Activated CD4-positive, alpha-beta memory T cell treated with anti-CD3 and anti-CD28 coated beads for 36 hours (primary cell): ENCODE results near the gene GMPR2. TPM values are rescaled to one million over a fixed set of nuclear protein-coding genes. Genes with fewer than 3 reads are reported as not detected.
A peak's percentile ranks its signal among the peaks of the same experiment; 100 is the strongest.
"Not testable (repeated sequence)": the region's sequence is repeated elsewhere in the genome, so short reads cannot be mapped to it uniquely, and the experiment has no call there.

Experiments
- CTCF ChIA-PET: fragments of 350-600 bp; sonication (Branson Sonifier 250); formaldehyde crosslinking; loops from one replicate; lab custom pipeline; 2021; ENCODE audit warnings: antibody characterized with exemption, inconsistent platforms; lab: Charles Lee
- POLR2A ChIA-PET: fragments of 350-600 bp; sonication (Branson Sonifier 250); formaldehyde crosslinking; loops from one replicate; lab custom pipeline; 2021; ENCODE audit warnings: antibody characterized with exemption; lab: Charles Lee
- DNase-seq: peaks from one replicate; pipeline ENCODE4 v3.0.0-alpha.2; 2020
- H3K27ac Mint-ChIP-seq: one replicate; pipeline ENCODE4 v1.8.0; 2021; ENCODE audit warnings: mixed read lengths
- H3K27me3 Mint-ChIP-seq: one replicate; pipeline ENCODE4 v1.8.0; 2021; ENCODE audit warnings: mixed read lengths
- H3K36me3 Mint-ChIP-seq: one replicate; pipeline ENCODE4 v1.8.0; 2021; ENCODE audit warnings: mixed read lengths
- H3K4me1 Mint-ChIP-seq: one replicate; pipeline ENCODE4 v1.8.0; 2021; ENCODE audit warnings: low read depth, mixed read lengths
- H3K4me3 Mint-ChIP-seq: one replicate; pipeline ENCODE4 v1.8.0; 2021; ENCODE audit warnings: mild to moderate bottlenecking, mixed read lengths
- H3K9me3 Mint-ChIP-seq: one replicate; pipeline ENCODE4 v1.8.0; 2021; ENCODE audit warnings: mixed read lengths
- intact Hi-C: fragments of 100-400 bp; cut with micrococcal nuclease; formaldehyde crosslinking; loops from one replicate; pipeline ENCODE4 v1.15.1; 2023
- total RNA-seq, 2 experiments: library from RNA; stranded (reverse); gene quantifications; one replicate each; pipeline ENCODE4 v1.2.3, GENCODE V29; 2021

The GMPR2 gene
- total RNA-seq, 2 experiments from 2014 or later, result 56.9 to 64.6 TPM

- DNase-seq, POLR2A ChIA-PET, H3K27me3 Mint-ChIP-seq, H3K27ac Mint-ChIP-seq, H3K4me3 Mint-ChIP-seq, intact Hi-C loops: not testable (repeated sequence)
- Mint-ChIP-seq H3K36me3 (peaks cover 63% of the 10 kb centered on the region), H3K4me1 (peaks cover 37% of the 10 kb centered on the region), H3K9me3 (peaks cover 12% of the 10 kb centered on the region)
- CTCF ChIA-PET, result interaction anchor here (1.4 to 1.8 kb wide), 2 partner anchors 94 to 105 kb away, joined by 3 to 6 read pairs; partner anchors contain the start of gene CIDEB
These were observed 30.2 kb upstream of the GMPR2 start for GRCh38 chr14:24202538-24202937.

- POLR2A ChIA-PET, result interaction anchor here (1.3 kb wide), 2 partner anchors 10 to 21 kb away, joined by 3 to 11 read pairs; partner anchors contain the start of gene CHMP4A
- peaks cover 68% of the 10 kb centered on the region for H3K36me3 Mint-ChIP-seq
- H3K27me3 Mint-ChIP-seq, intact Hi-C loops, H3K27ac Mint-ChIP-seq, H3K4me3 Mint-ChIP-seq, DNase-seq: not testable (repeated sequence)
- peaks cover 36% of the 10 kb centered on the region for H3K4me1 Mint-ChIP-seq
- peaks cover 12% of the 10 kb centered on the region for H3K9me3 Mint-ChIP-seq
- CTCF ChIA-PET, result interaction anchor here (1.4 to 1.8 kb wide), 2 partner anchors 93 to 104 kb away, joined by 3 to 6 read pairs; partner anchors contain the start of gene CIDEB
These were observed 29.4 kb upstream of the GMPR2 start for GRCh38 chr14:24203249-24203886.

DNA sequence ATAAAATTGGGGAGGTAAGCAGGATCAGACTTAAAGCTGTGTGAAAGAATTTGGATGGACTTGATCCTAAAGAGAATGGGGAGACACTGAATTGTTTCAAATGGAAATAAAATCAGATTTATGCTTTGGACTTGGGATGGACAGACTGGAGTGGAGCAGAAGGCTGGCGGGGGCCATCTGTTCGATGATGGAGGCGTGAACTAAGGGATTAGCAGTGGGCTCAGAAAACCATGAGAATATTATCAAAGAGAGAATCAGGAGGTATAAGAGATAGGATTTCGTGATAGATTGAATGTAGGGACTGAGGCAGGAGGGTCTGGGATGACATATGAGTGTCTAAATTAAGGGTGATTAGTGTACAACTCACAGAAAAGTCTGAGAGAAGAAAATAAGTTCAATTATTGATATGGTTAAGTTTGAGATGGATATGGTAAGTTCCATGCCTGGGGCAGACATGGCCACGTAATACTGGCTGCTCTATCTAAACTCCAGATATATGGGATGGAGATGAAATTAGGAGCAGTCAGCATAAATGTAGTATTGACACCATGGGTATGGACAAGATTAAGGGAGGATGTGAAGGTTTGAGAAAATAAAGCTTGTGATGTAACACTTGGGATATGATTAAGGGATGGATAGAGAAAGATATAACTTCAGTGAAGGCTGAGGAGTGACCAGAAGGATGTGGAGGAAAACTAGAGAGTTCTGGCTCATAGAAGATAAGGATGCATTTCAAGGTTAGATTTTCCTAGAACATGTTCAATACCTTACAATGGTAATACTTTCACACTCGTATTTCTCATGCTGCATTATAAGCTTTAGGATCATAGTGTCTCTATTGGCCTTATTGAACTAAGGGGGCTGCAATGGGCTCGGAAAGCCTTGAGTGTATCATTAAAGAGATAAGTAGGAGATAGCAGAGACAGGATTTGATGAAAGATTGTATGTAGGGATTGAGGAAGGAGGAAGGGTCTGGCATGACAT, 28.3 kb upstream of the GMPR2 start:
- no peaks in the 10 kb centered on the region for H3K27me3 Mint-ChIP-seq
- H3K9me3 Mint-ChIP-seq, result peaks cover 12% of the 10 kb centered on the region
- no peak for DNase-seq
- peaks cover 27% of the 10 kb centered on the region for H3K4me1 Mint-ChIP-seq
- H3K4me3 Mint-ChIP-seq, result no peak overlapping the region
- intact Hi-C loops, result no loop called here
- H3K27ac Mint-ChIP-seq, result no peak overlapping the region
- peaks cover 65% of the 10 kb centered on the region for H3K36me3 Mint-ChIP-seq
- CTCF ChIA-PET, result interaction anchor here (1.8 kb wide), 1 partner anchor 103 kb away, joined by 6 read pairs; the partner anchor contains the start of gene CIDEB
- POLR2A ChIA-PET, result interaction anchor here (1.3 to 3.7 kb wide), 3 partner anchors 9 to 22 kb away, joined by 3 to 14 read pairs (median 11); partner anchors contain the start of genes CHMP4A and TM9SF1

DNA sequence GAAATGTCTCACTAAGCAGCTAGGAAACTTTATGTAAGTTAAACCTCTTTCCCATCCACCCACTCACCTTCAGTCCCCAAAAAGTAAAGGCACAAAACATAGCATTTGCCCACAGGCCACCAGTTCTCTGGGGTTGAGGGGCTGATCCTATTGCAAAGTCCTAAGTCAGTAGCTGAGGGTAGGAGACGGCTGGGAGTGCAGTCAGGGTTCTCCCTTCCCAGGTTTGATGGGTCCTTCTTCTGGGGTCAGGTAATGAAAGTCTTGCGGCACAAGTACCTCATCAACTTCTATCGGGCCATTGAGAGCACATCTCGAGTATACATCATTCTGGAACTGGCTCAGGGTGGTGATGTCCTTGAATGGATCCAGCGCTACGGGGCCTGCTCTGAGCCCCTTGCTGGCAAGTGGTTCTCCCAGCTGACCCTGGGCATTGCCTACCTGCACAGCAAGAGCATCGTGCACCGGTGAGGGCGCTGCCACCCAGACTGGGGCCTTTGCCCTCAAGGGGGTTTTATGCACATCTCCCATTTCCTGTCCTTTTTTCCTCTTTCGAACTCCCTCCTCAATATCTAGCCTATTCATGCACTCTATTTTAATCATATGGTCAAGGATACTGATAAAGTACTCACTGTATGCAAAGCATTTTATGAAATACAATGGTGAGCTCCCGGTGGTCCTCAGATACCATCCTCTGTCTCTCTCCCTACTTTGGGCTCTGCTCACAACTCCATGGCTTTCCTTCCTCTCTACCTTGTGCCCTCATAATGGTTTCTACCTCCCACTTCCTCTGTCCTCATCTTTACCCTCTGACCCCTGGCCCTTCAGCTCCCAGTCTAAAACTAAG, 26.2 kb upstream of the GMPR2 start:
- Mint-ChIP-seq H3K4me1 (peaks cover 27% of the 10 kb centered on the region), H3K9me3 (peaks cover 12% of the 10 kb centered on the region), H3K36me3 (peaks cover 73% of the 10 kb centered on the region), H3K27ac (peak overlapping the region; percentile 5), H3K27me3 (no peaks in the 10 kb centered on the region), H3K4me3 (no peak overlapping the region)
- DNase-seq, result no peak
- CTCF ChIA-PET, result interaction anchor here (0.8 to 1.1 kb wide), 2 partner anchors 9 to 90 kb away, joined by 3 read pairs; partner anchors contain the start of gene MDP1
- intact Hi-C loops, result no loop called here
- POLR2A ChIA-PET, result interaction anchor here (3.7 kb wide), 1 partner anchor 11 kb away, joined by 14 read pairs; the partner anchor contains the start of gene TM9SF1

GRCh38 chr14:24207104-24207551, 25.6 kb upstream of the GMPR2 start:
- H3K27ac Mint-ChIP-seq, result peak overlapping the region; percentile 5
- H3K27me3 Mint-ChIP-seq, result no peaks in the 10 kb centered on the region
- H3K9me3 Mint-ChIP-seq, result peaks cover 8% of the 10 kb centered on the region
- peaks cover 72% of the 10 kb centered on the region for H3K36me3 Mint-ChIP-seq
- no peak overlapping the region for H3K4me3 Mint-ChIP-seq
- POLR2A ChIA-PET, result interaction anchor here (3.7 kb wide), 1 partner anchor 12 kb away, joined by 14 read pairs; the partner anchor contains the start of gene TM9SF1
- intact Hi-C loops, result no loop called here
- DNase-seq, result no peak
- peaks cover 31% of the 10 kb centered on the region for H3K4me1 Mint-ChIP-seq
- CTCF ChIA-PET, result interaction anchor here (1.1 kb wide), 1 partner anchor 8 kb away, joined by 3 read pairs; the partner anchor contains the start of gene MDP1

DNA sequence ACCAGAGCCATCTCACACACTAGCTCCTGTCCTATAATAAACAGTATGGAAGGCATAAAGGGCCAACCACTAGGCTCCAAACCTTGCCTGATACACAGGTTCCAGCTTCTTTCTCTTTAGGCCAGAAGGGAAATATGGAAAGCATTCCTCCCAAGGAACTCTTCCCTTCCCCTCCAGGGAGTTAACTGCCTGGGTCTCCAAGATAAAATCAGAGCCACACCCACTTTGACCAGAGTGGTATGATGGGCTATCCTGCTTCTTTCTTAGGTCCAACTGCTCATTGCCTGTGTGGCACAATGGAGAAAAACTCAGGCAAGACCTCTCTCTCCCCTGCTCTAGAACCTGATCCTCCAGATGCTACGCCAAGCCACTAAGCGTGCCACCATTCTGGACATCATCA, 25.1 kb upstream of the GMPR2 start:
- CTCF ChIA-PET, result interaction anchor here (1.1 to 2.2 kb wide), 2 partner anchors 8 to 100 kb away, joined by 3 to 8 read pairs; partner anchors contain the start of genes CIDEB and MDP1
- Mint-ChIP-seq H3K36me3 (peaks cover 67% of the 10 kb centered on the region), H3K27ac (no peak overlapping the region), H3K27me3 (no peaks in the 10 kb centered on the region), H3K9me3 (peaks cover 6% of the 10 kb centered on the region), H3K4me1 (peaks cover 35% of the 10 kb centered on the region), H3K4me3 (no peak overlapping the region)
- intact Hi-C loops, result no loop called here
- POLR2A ChIA-PET, result interaction anchor here (3.7 kb wide), 1 partner anchor 12 kb away, joined by 14 read pairs; the partner anchor contains the start of gene TM9SF1
- no peak for DNase-seq

DNA sequence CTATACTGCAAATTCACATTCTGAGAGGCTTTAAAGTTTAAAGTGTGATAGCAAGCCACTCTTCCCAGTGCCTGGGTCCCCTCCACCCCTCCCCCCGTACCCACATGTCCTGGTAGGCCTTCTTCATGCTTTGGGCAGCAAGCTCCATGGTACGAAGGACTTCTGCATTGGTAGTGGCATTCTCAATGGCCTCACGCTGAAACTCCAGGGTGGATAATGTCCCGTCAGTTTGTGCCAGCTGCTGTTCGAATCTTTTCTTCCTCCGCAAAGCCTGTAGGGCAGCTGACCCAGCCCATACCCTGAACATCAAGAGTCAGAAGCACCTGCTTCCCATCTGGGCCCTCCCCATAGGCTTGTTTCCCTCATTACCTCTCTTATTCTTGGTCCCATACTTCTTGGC, 21.4 kb upstream of the GMPR2 start:
- Mint-ChIP-seq H3K36me3 (peaks cover 50% of the 10 kb centered on the region), H3K4me3 (peak overlapping the region; percentile 84), H3K9me3 (no peaks in the 10 kb centered on the region), H3K27me3 (no peaks in the 10 kb centered on the region), H3K4me1 (peaks cover 54% of the 10 kb centered on the region), H3K27ac (peak overlapping the region; percentile 95)
- intact Hi-C loops, result no loop called here
- ChIA-PET POLR2A (interaction anchor here (1.4 kb wide), 1 partner anchor 27 kb away, joined by 3 read pairs; no protein-coding TSS in a partner anchor), CTCF (interaction anchor here (0.7 to 1.2 kb wide), 4 partner anchors 16 to 122 kb away, joined by 3 read pairs; partner anchors contain the start of genes IPO4, IRF9 and TM9SF1)
- no peak for DNase-seq

DNA sequence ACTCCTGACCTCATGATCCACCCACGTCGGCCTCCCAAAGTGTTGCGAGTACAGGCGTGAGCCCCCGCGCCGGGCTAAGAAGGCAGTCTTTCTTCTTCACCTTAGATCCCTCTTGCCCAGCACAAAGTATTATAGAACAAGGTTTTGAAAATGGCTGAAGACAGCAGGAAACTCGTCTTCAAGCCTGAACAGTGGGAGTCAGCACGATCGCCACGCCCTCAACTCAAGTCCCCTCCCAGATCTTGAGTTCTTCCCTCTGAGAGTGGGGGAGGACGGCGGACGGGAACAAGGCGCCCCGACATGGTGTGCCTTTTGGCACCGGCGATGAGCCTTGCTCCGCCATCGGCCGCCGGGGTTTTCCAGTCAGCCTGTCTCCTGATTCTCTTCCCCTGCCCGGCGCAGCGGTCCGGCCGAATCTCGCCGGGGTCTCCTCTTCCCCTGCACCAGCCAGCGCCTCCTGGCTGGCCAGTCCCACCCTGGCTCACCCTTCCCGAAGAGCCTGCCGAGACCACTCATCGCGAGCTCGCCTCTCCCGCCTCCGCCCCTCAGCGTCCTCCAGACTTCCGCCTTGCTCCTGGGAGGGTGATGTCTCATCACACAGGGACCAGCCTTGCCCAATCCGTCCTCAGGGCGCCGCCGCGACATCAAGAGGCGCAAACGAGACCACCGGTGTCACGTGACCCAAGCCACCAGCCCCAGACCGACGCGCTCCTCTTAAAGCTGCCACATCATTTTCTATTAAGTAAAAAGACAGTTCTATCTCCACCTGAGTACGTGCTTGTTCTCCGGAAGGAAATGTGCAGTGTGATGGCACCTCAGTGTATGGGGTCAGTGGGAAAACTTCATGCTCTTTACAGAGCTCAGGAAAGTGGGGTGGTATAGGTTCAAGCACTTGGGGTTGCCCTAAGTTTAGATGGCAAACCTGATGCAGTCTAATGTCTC, 19.5 kb upstream of the GMPR2 start, which contains the start of gene CHMP4A:
Gene CHMP4A (minus strand): TSS at position 565 of the 942 bp plus-strand sequence. CDS start 49 bp downstream, at position 516.
- H3K36me3 Mint-ChIP-seq, result peaks cover 39% of the 10 kb centered on the region
- no peaks in the 10 kb centered on the region for H3K27me3 Mint-ChIP-seq
- H3K27ac Mint-ChIP-seq, result peak within 1 kb of the TSS; percentile 95
- ChIA-PET POLR2A (interaction anchor here (0.6 to 2.5 kb wide), 23 partner anchors 10 to 217 kb away, joined by 3 to 14 read pairs (median 4); partner anchors contain the start of genes CBLN3, DCAF11, EMC9 and GMPR2), CTCF (interaction anchor here (0.6 to 4.6 kb wide), 14 partner anchors 17 to 223 kb away, joined by 3 to 39 read pairs (median 4); partner anchors contain the start of genes CIDEB, IPO4, IRF9 and KHNYN)
- intact Hi-C loops, result loop anchor here (1.0 kb wide), 12 partner anchors 18 to 229 kb away; partner anchors contain the start of genes DCAF11, DHRS1, EMC9 and GMPR2
- peak; percentile 99 for DNase-seq
- H3K4me3 Mint-ChIP-seq, result peak within 1 kb of the TSS; percentile 84
- peaks cover 48% of the 10 kb centered on the region for H3K4me1 Mint-ChIP-seq
- no peaks in the 10 kb centered on the region for H3K9me3 Mint-ChIP-seq

- Mint-ChIP-seq H3K4me3 (peak overlapping the region; percentile 84), H3K36me3 (peaks cover 36% of the 10 kb centered on the region)
These were observed 18.7 kb upstream of the GMPR2 start for GRCh38 chr14:24213866-24214662.

More at GRCh38 chr14:24213866-24214662, 18.7 kb upstream of the GMPR2 start:
- intact Hi-C loops, result loop anchor here (1.0 kb wide), 12 partner anchors 18 to 228 kb away; partner anchors contain the start of genes DCAF11, DHRS1, EMC9 and GMPR2
- ChIA-PET CTCF (interaction anchor here (0.6 to 4.6 kb wide), 15 partner anchors 18 to 222 kb away, joined by 3 to 39 read pairs (median 3); partner anchors contain the start of genes CIDEB, IPO4, IRF9 and KHNYN), POLR2A (interaction anchor here (0.6 to 2.6 kb wide), 26 partner anchors 10 to 910 kb away, joined by 3 to 20 read pairs (median 4); partner anchors contain the start of genes CBLN3, DCAF11, EMC9 and GMPR2)
- Mint-ChIP-seq H3K4me1 (peaks cover 47% of the 10 kb centered on the region), H3K27me3 (no peaks in the 10 kb centered on the region), H3K9me3 (no peaks in the 10 kb centered on the region), H3K27ac (peak overlapping the region; percentile 95)
- no peak for DNase-seq
